Skeletal muscle satellite cell (primary cell): ENCODE data around the gene FH.

ENCODE experiments used
- H3K27me3 ChIP-seq: 2 replicates; pipeline ENCODE4 v1.7.0; 2013; ENCODE audit warnings: low read length; ENCODE audit not compliant: control insufficient read depth, insufficient read depth
- H3K36me3 ChIP-seq: 2 replicates; pipeline ENCODE4 v1.7.0; 2013; ENCODE audit warnings: mild to moderate bottlenecking, control low read depth, low read length; ENCODE audit not compliant: insufficient read depth
- H3K4me1 ChIP-seq: 2 replicates; pipeline ENCODE4 v1.7.0; 2013; ENCODE audit warnings: low read length; ENCODE audit not compliant: control insufficient read depth, insufficient read depth
- H3K4me2 ChIP-seq: 2 replicates; pipeline ENCODE4 v1.7.0; 2013; ENCODE audit warnings: mild to moderate bottlenecking, low read length
- H3K4me3 ChIP-seq: 2 replicates; pipeline ENCODE4 v1.7.0; 2013; ENCODE audit warnings: low read length
- H3K9ac ChIP-seq: 2 replicates; pipeline ENCODE4 v1.7.0; 2013; ENCODE audit warnings: mild to moderate bottlenecking, low read depth, low read length, moderate library complexity
- H3K9me3 ChIP-seq: replicated peaks from 2 replicates; pipeline ENCODE4 v1.7.0; 2013; ENCODE audit warnings: mild to moderate bottlenecking, control low read depth, low read length

Gene FH

DNA sequence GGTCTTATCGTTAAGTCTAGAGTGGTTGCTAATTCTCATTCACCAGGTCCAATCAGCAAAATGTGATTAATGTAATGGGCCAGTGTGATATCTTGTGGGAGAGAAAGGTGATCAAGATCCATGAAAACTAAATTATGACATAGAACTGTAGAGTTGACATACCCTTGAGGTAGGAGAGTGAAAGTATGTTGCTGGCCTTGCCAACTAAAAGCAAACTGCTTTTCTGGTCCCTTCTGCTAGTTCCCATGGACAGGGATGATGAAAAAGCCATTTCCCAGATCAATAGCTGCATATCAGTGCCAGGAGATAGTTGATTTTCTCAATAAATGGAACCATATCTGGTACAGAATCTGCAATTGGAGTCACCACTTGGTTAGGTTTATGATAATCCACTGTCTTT is 65.8 kb downstream of the FH start:
- Histone ChIP-seq H3K4me1 (no peaks in the 10 kb centered on the region), H3K4me2 (no peak overlapping the region), H3K36me3 (no peaks in the 10 kb centered on the region), H3K9ac (no peak overlapping the region), H3K9me3 (no peaks in the 10 kb centered on the region), H3K27me3 (no peaks in the 10 kb centered on the region), H3K4me3 (no peak overlapping the region)

- H3K9me3 ChIP-seq: no peaks in the 10 kb centered on the region
- H3K36me3 ChIP-seq: no peaks in the 10 kb centered on the region
- no peaks in the 10 kb centered on the region for H3K27me3 ChIP-seq
- H3K4me2 ChIP-seq: no peak overlapping the region
- H3K9ac ChIP-seq: no peak overlapping the region
- H3K4me3 ChIP-seq: no peak overlapping the region
- peaks cover 6% of the 10 kb centered on the region for H3K4me1 ChIP-seq
Observed at GRCh38 chr1:241451956-241452355, 67.6 kb downstream of the FH start.
